Kidney (tissue), 14 donors: Measurements from ENCODE around the gene ACAP3. TPM values are rescaled to one million over a fixed set of nuclear protein-coding genes. Genes with fewer than 3 reads are reported as not detected.
A peak's percentile ranks its signal among the peaks of the same experiment; 100 is the strongest.

Experiments
- DNase-seq, 5 donors: peaks; one replicate each; pipeline ENCODE4 v3.0.0-alpha.2; 2013 to 2020
- FAIRE-seq: peaks from 2 replicates; lab custom pipeline; 2012; peaks lifted over from hg19 to GRCh38; lab: Jason Lieb, UNC
- H3K27ac ChIP-seq, 2 donors: one replicate each; pipeline ENCODE4 v1.7.0; 2013; ENCODE audit warnings: low read depth in 2 of 2, low read length in 2 of 2, inconsistent platforms in 1 of 2
- H3K27me3 ChIP-seq: one replicate; pipeline ENCODE4 v1.7.1; 2013; ENCODE audit warnings: low read length, inconsistent platforms; ENCODE audit not compliant: control insufficient read depth, insufficient read depth
- H3K36me3 ChIP-seq, 3 donors: one replicate each; pipeline versions ENCODE4 v1.7.0 to v1.7.1; 2013; ENCODE audit warnings: low read length in 3 of 3, control low read depth in 1 of 3, inconsistent platforms in 1 of 3; ENCODE audit not compliant: insufficient read depth in 3 of 3, control insufficient read depth in 2 of 3
- H3K4me1 ChIP-seq, 3 donors: one replicate each; pipeline versions ENCODE4 v1.7.0 to v1.7.1; 2013; ENCODE audit warnings: low read length in 3 of 3, inconsistent platforms in 1 of 3, low read depth in 1 of 3; ENCODE audit not compliant: control insufficient read depth in 2 of 3, insufficient read depth in 2 of 3
- H3K4me3 ChIP-seq, 3 donors: one replicate each; pipeline versions ENCODE4 v1.7.0 to v1.8.1; 2013; ENCODE audit warnings: low read length in 3 of 3, control low read depth in 1 of 3, inconsistent platforms in 1 of 3
- H3K9ac ChIP-seq, 3 donors: one replicate each; pipeline versions ENCODE4 v1.7.0 to v1.7.1; 2013; ENCODE audit warnings: low read length in 3 of 3, control low read depth in 1 of 3, inconsistent platforms in 1 of 3
- H3K9me3 ChIP-seq, 3 donors: one replicate each; pipeline versions ENCODE4 v1.7.0 to v1.7.1; 2013; ENCODE audit warnings: low read length in 3 of 3, control low read depth in 1 of 3, inconsistent platforms in 1 of 3; ENCODE audit not compliant: control insufficient read depth in 2 of 3, insufficient read depth in 1 of 3
- intact Hi-C: fragments of 100-400 bp; cut with DNase I; formaldehyde crosslinking; loops from one replicate; pipeline ENCODE4 v1.11.1; 2022
- polyA plus RNA-seq: library from polyadenylated mRNA; stranded (reverse); fragments of 350-450 nt; fragmentation: Illumina TruSeq; extraction: RNeasy Lipid Tissue Mini Kit (QIAGEN cat#74804); gene quantifications from one replicate; pipeline ENCODE4 v1.2.3, GENCODE V29; 2014; ENCODE audit warnings: low read depth, low replicate concordance; ENCODE audit not compliant: insufficient read depth
- total RNA-seq: library from RNA; stranded (reverse); fragmentation: NEBNext Ultra II Directional; extraction: Animal tissue kit (Norgen Biotek cat#: 25700); gene quantifications from one replicate; pipeline ENCODE4 v1.2.1, GENCODE V29; 2021
- TF ChIP-seq, protein P1 (sequence below): IDR thresholded peaks from 3 replicates; pipeline ENCODE4 v1.5.1; 2012; ENCODE audit warnings: mild to moderate bottlenecking, moderate library complexity, borderline replicate concordance; ENCODE audit not compliant: insufficient read depth; ENCODE audit errors: extremely low read depth
- donor health status: control.
- donor health status: control.
- donor health status: control.
- donor health status: control.
- donor health status: control.
- donor health status: DM: yes; HTN: yes; CAD: no.
- donor health status: Normal renal cell carcinoma (clear cell type).

The ACAP3 gene
- total and polyA plus RNA-seq, 2 donors from 2014 or later = 15.9 to 39.5 TPM

DNA sequence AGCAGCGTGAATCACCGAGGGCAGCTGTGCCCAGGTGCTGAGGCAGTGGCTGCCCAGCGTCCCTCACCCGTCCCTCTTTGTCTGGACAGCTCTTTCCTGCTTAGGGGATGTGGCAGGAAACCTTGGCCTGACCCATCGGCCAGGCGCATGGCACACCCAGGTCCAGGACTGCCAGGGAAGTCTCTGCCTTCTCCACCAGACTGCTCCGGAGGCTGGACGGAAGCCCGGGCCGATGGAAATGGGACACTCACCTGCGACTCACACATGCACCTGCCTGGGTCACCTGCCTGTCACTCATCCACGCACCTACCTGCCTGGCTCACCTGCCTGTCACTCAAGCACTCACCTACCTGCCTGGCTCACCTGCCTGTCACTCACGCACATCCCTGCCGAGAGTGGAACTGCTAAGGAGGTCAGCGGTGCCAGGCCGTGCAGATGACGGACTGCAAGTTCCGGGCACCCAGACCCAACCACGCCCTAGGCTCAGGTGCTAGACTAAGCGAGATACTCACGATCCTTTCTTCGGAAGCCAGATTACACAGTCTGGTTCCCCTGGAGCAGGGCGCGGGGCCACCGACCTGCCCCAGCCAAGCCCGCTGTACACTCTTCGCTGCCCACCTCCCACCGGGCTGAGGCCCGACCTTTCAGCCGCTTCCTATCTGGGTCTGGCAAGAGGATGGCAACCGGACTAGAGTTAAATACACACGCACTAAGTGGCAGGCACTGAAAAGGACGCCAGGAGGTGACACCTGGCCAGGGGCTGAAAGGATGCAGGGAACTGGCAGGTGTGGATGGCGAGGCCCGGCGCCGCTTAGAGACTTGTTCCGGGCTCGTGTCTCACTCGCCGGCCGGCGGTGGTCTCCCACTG is 35.2 kb downstream of the ACAP3 start:
- peaks cover 0 to 5% (median 0%) of the 10 kb centered on the region in 3 donors for H3K36me3 ChIP-seq
- H3K9me3 ChIP-seq = no peaks in the 10 kb centered on the region
- H3K4me1 ChIP-seq = peaks cover 0 to 29% (median 25%) of the 10 kb centered on the region in 3 donors
- peak overlapping the region; percentile 62 to 87 (median 70) for H3K4me3 ChIP-seq
- H3K27me3 ChIP-seq = no peaks in the 10 kb centered on the region
- FAIRE-seq (no peak), DNase-seq (peak in 2 of 5 donors; percentile 58 to 88)
- TF ChIP-seq, protein P1, sequence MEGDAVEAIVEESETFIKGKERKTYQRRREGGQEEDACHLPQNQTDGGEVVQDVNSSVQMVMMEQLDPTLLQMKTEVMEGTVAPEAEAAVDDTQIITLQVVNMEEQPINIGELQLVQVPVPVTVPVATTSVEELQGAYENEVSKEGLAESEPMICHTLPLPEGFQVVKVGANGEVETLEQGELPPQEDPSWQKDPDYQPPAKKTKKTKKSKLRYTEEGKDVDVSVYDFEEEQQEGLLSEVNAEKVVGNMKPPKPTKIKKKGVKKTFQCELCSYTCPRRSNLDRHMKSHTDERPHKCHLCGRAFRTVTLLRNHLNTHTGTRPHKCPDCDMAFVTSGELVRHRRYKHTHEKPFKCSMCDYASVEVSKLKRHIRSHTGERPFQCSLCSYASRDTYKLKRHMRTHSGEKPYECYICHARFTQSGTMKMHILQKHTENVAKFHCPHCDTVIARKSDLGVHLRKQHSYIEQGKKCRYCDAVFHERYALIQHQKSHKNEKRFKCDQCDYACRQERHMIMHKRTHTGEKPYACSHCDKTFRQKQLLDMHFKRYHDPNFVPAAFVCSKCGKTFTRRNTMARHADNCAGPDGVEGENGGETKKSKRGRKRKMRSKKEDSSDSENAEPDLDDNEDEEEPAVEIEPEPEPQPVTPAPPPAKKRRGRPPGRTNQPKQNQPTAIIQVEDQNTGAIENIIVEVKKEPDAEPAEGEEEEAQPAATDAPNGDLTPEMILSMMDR = no peak
- H3K9ac ChIP-seq = peak overlapping the region; percentile 13 to 91 (median 26)
- peak overlapping the region; percentile 51 to 52 for H3K27ac ChIP-seq
- intact Hi-C loops = no loop called here

DNA sequence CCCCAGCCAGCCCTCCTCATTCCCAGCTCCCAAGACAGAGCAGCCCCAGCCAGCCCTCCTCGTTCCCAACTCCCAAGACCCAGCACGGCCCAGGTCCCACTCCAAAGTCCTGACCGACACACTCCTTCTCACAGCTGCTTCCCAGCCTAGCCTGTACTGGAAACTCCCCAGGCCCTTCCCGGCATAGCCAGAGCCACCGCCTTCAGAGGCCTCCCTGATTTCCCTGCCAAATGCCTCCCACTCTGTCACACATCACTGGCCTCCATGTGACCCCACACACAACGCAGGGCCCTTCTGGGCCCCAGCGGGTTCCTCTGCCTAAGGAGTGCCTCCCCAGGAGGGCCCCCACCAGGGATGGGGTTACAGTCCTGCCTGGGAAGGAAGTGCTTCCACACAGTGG is 36.9 kb downstream of the ACAP3 start:
- intact Hi-C loops = no loop called here
- Histone ChIP-seq H3K27ac (peak overlapping the region in 1 of 2 donors; percentile 4), H3K9ac (peak overlapping the region in 1 of 3 donors; percentile 22), H3K27me3 (no peaks in the 10 kb centered on the region), H3K4me3 (peak overlapping the region in 2 of 3 donors; percentile 16 to 25), H3K9me3 (no peaks in the 10 kb centered on the region), H3K36me3 (peaks cover 0 to 5% (median 2%) of the 10 kb centered on the region in 3 donors), H3K4me1 (peaks cover 0 to 29% (median 25%) of the 10 kb centered on the region in 3 donors)
- DNase-seq (peak in 1 of 5 donors; percentile 72), FAIRE-seq (no peak)
- TF ChIP-seq, protein P1 = no peak

DNA sequence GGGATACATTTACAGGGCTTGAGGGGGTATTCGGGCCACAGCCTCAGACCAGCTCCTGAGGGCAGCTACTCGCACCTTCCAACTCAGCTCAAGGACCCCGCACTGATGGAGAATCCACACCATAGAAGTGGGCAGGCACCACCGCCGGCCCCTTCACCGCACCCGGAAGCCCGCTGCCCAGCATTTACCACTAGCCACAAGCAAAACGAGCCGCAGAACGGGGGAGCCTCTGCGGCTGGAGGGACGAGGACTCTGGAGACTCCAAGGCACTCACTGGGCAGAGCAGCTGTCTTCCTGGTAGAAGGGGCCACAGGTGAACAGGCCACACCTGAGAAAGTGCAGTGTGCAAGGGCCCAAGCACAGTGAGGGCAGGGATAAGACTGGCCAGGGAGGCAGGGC is 39.4 kb downstream of the ACAP3 start:
- DNase-seq (peak in 1 of 5 donors; percentile 50), FAIRE-seq (no peak)
- Histone ChIP-seq H3K9me3 (no peaks in the 10 kb centered on the region), H3K4me1 (peaks cover 0 to 27% (median 25%) of the 10 kb centered on the region in 3 donors), H3K27me3 (no peaks in the 10 kb centered on the region), H3K36me3 (peaks cover 2 to 7% (median 3%) of the 10 kb centered on the region in 3 donors), H3K9ac (no peak overlapping the region), H3K4me3 (no peak overlapping the region), H3K27ac (no peak overlapping the region)
- TF ChIP-seq, protein P1 = no peak
- intact Hi-C loops = no loop called here
